ENCODE measurements around the gene PPFIBP1. TPM values are rescaled to one million over a fixed set of nuclear protein-coding genes. Genes with fewer than 3 reads are reported as not detected.
A peak's percentile ranks its signal among the peaks of the same experiment; 100 is the strongest.

PPFIBP1 gene
- total RNA-seq, 2 donors from 2014 or later: 98.5 to 213 TPM

GRCh38 chr12:27576667-27577347 lies 52.8 kb downstream of the PPFIBP1 start:
- Histone ChIP-seq H3K9me3 (ENCODE audit: control insufficient read depth, low read length) (no peaks in the 10 kb centered on the region), H3K4me3 (ENCODE audit: low read length) (no peak overlapping the region), H3K4me1 (ENCODE audit: control insufficient read depth, insufficient read depth, low read length) (no peaks in the 10 kb centered on the region), H3K27me3 (ENCODE audit: control insufficient read depth, insufficient read depth, low read length, poor library complexity, severe bottlenecking) (no peaks in the 10 kb centered on the region), H3K27ac (ENCODE audit: low read depth, low read length) (no peak overlapping the region), H3K9ac (ENCODE audit: extremely low read depth, low read length, poor library complexity, severe bottlenecking) (no peak overlapping the region), H3K36me3 (ENCODE audit: control insufficient read depth, insufficient read depth, low read length) (peaks cover 17% of the 10 kb centered on the region)
- H3K4me1 Mint-ChIP-seq: peaks cover 45% of the 10 kb centered on the region
- peaks cover 28% of the 10 kb centered on the region for H3K36me3 Mint-ChIP-seq (ENCODE audit: low read depth)
- no peaks in the 10 kb centered on the region for H3K9me3 Mint-ChIP-seq
- no peak overlapping the region for H3K4me3 Mint-ChIP-seq
- 91% methylated on average over 3 of the region's 3 CpGs; no CpG with 5 or more reads in 1 of the 2 experiments for WGBS, 2 experiments (ENCODE audit: insufficient coverage in 1 of 2, insufficient read length in 1 of 2)
- TF ChIP-seq, protein P1, sequence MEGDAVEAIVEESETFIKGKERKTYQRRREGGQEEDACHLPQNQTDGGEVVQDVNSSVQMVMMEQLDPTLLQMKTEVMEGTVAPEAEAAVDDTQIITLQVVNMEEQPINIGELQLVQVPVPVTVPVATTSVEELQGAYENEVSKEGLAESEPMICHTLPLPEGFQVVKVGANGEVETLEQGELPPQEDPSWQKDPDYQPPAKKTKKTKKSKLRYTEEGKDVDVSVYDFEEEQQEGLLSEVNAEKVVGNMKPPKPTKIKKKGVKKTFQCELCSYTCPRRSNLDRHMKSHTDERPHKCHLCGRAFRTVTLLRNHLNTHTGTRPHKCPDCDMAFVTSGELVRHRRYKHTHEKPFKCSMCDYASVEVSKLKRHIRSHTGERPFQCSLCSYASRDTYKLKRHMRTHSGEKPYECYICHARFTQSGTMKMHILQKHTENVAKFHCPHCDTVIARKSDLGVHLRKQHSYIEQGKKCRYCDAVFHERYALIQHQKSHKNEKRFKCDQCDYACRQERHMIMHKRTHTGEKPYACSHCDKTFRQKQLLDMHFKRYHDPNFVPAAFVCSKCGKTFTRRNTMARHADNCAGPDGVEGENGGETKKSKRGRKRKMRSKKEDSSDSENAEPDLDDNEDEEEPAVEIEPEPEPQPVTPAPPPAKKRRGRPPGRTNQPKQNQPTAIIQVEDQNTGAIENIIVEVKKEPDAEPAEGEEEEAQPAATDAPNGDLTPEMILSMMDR (conservative IDR thresholded peaks at IDR 0.05): no peak
- DNase-seq: no peak
- no peaks in the 10 kb centered on the region for H3K27me3 Mint-ChIP-seq (ENCODE audit: insufficient read depth)
- H3K27ac Mint-ChIP-seq: peak overlapping the region; percentile 15

DNA sequence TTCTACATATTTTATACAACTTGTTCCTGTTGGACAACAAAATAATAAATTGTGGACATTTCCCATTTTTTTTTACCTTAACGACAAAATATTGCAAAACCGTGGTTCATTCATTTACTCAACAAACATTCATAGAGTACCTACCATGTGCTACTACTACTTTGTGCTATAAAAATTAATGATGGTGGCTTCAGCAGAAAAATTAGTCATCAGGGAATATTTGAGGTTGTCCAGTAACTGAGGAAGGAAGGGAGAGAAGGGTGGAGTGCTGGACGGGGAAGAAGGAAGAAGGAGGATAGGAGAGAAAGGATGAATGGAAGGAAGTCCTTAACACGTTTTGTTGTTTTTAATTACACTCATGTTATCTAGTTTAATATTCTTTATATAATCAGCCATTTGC lies 53.7 kb downstream of the PPFIBP1 start:
- peaks cover 28% of the 10 kb centered on the region for H3K36me3 Mint-ChIP-seq (ENCODE audit: low read depth)
- H3K27ac Mint-ChIP-seq: no peak overlapping the region
- WGBS, 2 experiments (ENCODE audit: insufficient coverage in 1 of 2, insufficient read length in 1 of 2): 90 to 100% methylated on average over 2 to 4 of the region's 4 CpGs
- H3K27ac ChIP-seq (ENCODE audit: low read depth, low read length): no peak overlapping the region
- H3K9ac ChIP-seq (ENCODE audit: extremely low read depth, low read length, poor library complexity, severe bottlenecking): no peak overlapping the region
- H3K9me3 Mint-ChIP-seq: no peaks in the 10 kb centered on the region
- H3K9me3 ChIP-seq (ENCODE audit: control insufficient read depth, low read length): no peaks in the 10 kb centered on the region
- H3K36me3 ChIP-seq (ENCODE audit: control insufficient read depth, insufficient read depth, low read length): peaks cover 17% of the 10 kb centered on the region
- no peaks in the 10 kb centered on the region for H3K27me3 Mint-ChIP-seq (ENCODE audit: insufficient read depth)
- H3K4me1 Mint-ChIP-seq: peaks cover 54% of the 10 kb centered on the region
- H3K27me3 ChIP-seq (ENCODE audit: control insufficient read depth, insufficient read depth, low read length, poor library complexity, severe bottlenecking): no peaks in the 10 kb centered on the region
- no peaks in the 10 kb centered on the region for H3K4me1 ChIP-seq (ENCODE audit: control insufficient read depth, insufficient read depth, low read length)
- no peak for DNase-seq
- H3K4me3 ChIP-seq (ENCODE audit: low read length): no peak overlapping the region
- H3K4me3 Mint-ChIP-seq: no peak overlapping the region
- TF ChIP-seq, protein P1 (conservative IDR thresholded peaks at IDR 0.05): no peak

DNA sequence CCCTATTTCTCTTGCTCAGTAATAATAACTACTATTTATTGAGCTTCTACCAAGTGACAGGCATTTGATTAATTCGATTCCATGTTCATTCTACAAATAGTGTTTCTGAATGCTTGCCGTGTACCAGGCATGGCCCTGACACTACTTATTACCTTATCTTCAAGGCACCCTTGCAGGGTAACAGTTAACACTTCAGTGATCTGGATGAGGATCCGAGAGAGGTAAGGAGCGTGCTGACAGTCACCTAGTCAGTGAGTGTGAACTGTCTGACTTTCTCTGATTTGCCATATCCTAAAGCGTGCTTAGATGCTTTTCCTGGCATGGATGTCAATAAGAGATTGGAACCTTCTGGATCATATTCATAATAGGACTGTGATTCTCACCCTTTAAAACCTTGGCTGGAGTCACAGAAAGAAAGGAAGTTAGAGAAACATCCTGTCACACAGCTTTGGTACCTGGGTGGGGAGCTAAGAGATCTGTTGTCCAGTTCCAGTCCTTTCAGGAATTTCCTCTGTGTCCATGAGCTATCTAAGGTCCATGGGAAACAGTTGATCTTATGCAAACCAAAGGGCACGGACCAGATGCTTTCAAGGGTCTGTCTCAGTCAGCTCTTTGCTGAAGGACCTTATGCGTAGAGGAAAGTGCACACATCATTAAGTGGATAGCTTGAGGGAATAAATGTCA lies 54.8 kb downstream of the PPFIBP1 start:
- Histone ChIP-seq H3K9ac (ENCODE audit: extremely low read depth, low read length, poor library complexity, severe bottlenecking) (no peak overlapping the region), H3K4me3 (ENCODE audit: low read length) (no peak overlapping the region), H3K27me3 (ENCODE audit: control insufficient read depth, insufficient read depth, low read length, poor library complexity, severe bottlenecking) (no peaks in the 10 kb centered on the region), H3K4me1 (ENCODE audit: control insufficient read depth, insufficient read depth, low read length) (no peaks in the 10 kb centered on the region), H3K9me3 (ENCODE audit: control insufficient read depth, low read length) (no peaks in the 10 kb centered on the region), H3K36me3 (ENCODE audit: control insufficient read depth, insufficient read depth, low read length) (peaks cover 17% of the 10 kb centered on the region), H3K27ac (ENCODE audit: low read depth, low read length) (no peak overlapping the region)
- Mint-ChIP-seq H3K36me3 (ENCODE audit: low read depth) (peaks cover 33% of the 10 kb centered on the region), H3K9me3 (no peaks in the 10 kb centered on the region), H3K4me3 (no peak overlapping the region), H3K27me3 (ENCODE audit: insufficient read depth) (no peaks in the 10 kb centered on the region), H3K27ac (no peak overlapping the region), H3K4me1 (peaks cover 64% of the 10 kb centered on the region)
- 90 to 95% methylated on average over 5 to 7 of the region's 7 CpGs for WGBS, 2 experiments (ENCODE audit: insufficient coverage in 1 of 2, insufficient read length in 1 of 2)
- TF ChIP-seq, protein P1 (conservative IDR thresholded peaks at IDR 0.05): no peak
- DNase-seq: no peak
